OCI-LY7 (cell line): Measurements from ENCODE around the gene TMEM143. TPM values are rescaled to one million over a fixed set of nuclear protein-coding genes. Genes with fewer than 3 reads are reported as not detected.

Source experiments
- BruUV-seq: library from RNA; stranded (reverse); fragments of 400-500 nt; replicated peaks from 2 replicates; lab custom pipeline; 2021; lab: Mats Ljungman, UMichigan
- CTCF ChIA-PET: fragments of 300-600 bp; sonication (Branson Sonifier 250); formaldehyde crosslinking; loops from one replicate; lab custom pipeline; 2022; ENCODE audit warnings: antibody characterized with exemption; ENCODE audit not compliant: unreplicated experiment; lab: Charles Lee
- POLR2A ChIA-PET: fragments of 300-600 bp; sonication (Branson Sonifier 250); formaldehyde crosslinking; loops from one replicate; lab custom pipeline; 2022; ENCODE audit warnings: antibody characterized with exemption; lab: Charles Lee
- DNase-seq: peaks from one replicate; pipeline ENCODE4 v3.0.0-alpha.2; 2015; ENCODE audit warnings: low spot score
- H2AFZ ChIP-seq: fragments of 200-600 bp; sonication (generic), shearing (Covaris generic); 2 replicates; pipeline ENCODE4 v1.6.1; 2014; ENCODE audit warnings: mild to moderate bottlenecking, antibody characterized with exemption, low read length, moderate library complexity
- H3K27ac ChIP-seq: fragments of 200-600 bp; sonication (generic); 2 replicates; pipeline ENCODE4 v1.5.1; 2014; ENCODE audit warnings: mixed run types, low read depth, mild to moderate bottlenecking, moderate library complexity, low read length, inconsistent platforms; ENCODE audit not compliant: poor library complexity, severe bottlenecking
- H3K36me3 ChIP-seq: fragments of 200-600 bp; sonication (generic); 2 replicates; pipeline ENCODE4 v1.6.1; 2014; ENCODE audit warnings: mild to moderate bottlenecking, antibody characterized with exemption, low read length, moderate library complexity, mixed read lengths; ENCODE audit not compliant: insufficient read depth
- H3K4me1 ChIP-seq: fragments of 200-600 bp; sonication (generic); 2 replicates; pipeline ENCODE4 v1.5.1; 2014; ENCODE audit warnings: mild to moderate bottlenecking, low read length; ENCODE audit not compliant: insufficient read depth, poor library complexity, severe bottlenecking
- H3K4me2 ChIP-seq: fragments of 200-600 bp; sonication (generic); 2 replicates; pipeline ENCODE4 v1.6.1; 2014; ENCODE audit warnings: mild to moderate bottlenecking, low read length
- H3K4me3 ChIP-seq: fragments of 200-600 bp; sonication (generic); 2 replicates; pipeline ENCODE4 v1.5.1; 2014; ENCODE audit warnings: mild to moderate bottlenecking, low read depth, low read length; ENCODE audit not compliant: poor library complexity, severe bottlenecking
- H3K79me2 ChIP-seq: fragments of 200-600 bp; sonication (generic); 2 replicates; pipeline ENCODE4 v1.6.1; 2016; ENCODE audit warnings: low read depth, mild to moderate bottlenecking, low read length, moderate library complexity, mixed read lengths; ENCODE audit not compliant: insufficient read depth
- H3K9me2 ChIP-seq: fragments of 200-600 bp; sonication (generic); 2 replicates; pipeline ENCODE4 v1.6.1; 2016; ENCODE audit warnings: mild to moderate bottlenecking, low read length, mixed read lengths; ENCODE audit not compliant: insufficient read depth
- H3K9me3 ChIP-seq: fragments of 200-600 bp; sonication (generic); 2 replicates; pipeline ENCODE4 v1.6.1; 2014; ENCODE audit warnings: mild to moderate bottlenecking, mixed run types, low read length, mixed read lengths
- H4K20me1 ChIP-seq: fragments of 200-600 bp; sonication (generic); 2 replicates; pipeline ENCODE4 v1.6.1; 2014; ENCODE audit warnings: mild to moderate bottlenecking, antibody characterized with exemption, low read length, moderate library complexity, mixed read lengths; ENCODE audit not compliant: insufficient read depth
- EZH2phosphoT487 ChIP-seq: fragments of 200-600 bp; sonication (generic); IDR thresholded peaks from 2 replicates; pipeline ENCODE4 v1.6.1; 2018; ENCODE audit warnings: low read depth, borderline replicate concordance, mild to moderate bottlenecking, mixed run types, antibody characterized with exemption, low read length, moderate library complexity, mixed read lengths
- intact Hi-C: fragments of 100-400 bp; cut with micrococcal nuclease; formaldehyde crosslinking; loops from one replicate; pipeline ENCODE4 v1.10.0; 2022; ENCODE audit not compliant: unreplicated experiment
- total RNA-seq, 2 experiments: library from RNA; depleted of rRNA in 1 of 2; stranded (reverse); fragments of >200 nt in 1 of 2; shearing (Covaris generic) in 1 of 2; gene quantifications; 2 replicates each; pipeline ENCODE4 v1.2.3, GENCODE V29; 2014 to 2022
- TF ChIP-seq, protein P1 (sequence below): fragments of 200-600 bp; sonication (generic); conservative IDR thresholded peaks from 2 replicates; pipeline ENCODE4 v1.5.1; 2014; ENCODE audit warnings: mild to moderate bottlenecking, antibody characterized with exemption, low read length, moderate library complexity, mixed read lengths

Gene TMEM143
- total RNA-seq, 2 experiments from 2014 or later, result 31.1 to 31.4 TPM

DNA sequence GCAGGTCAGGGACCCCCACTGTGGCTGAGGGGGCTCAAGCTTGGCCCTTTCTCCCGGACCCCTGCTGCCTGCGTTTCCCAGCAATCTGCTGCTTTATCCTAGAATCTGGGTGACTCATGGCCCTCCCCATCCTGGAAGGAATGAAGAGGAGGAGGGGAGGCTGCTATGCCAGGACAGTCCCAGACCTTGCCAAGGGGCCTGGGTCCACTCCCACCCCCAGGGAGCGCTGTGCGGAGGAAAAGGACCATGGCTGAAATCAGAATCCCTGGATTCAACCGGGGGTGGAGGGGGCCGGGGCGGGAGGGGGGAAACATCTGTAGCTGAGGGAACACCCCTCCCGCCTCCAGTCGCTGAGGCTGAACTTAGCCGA lies 73.4 kb downstream of the TMEM143 start:
- intact Hi-C loops, result no loop called here

DNA sequence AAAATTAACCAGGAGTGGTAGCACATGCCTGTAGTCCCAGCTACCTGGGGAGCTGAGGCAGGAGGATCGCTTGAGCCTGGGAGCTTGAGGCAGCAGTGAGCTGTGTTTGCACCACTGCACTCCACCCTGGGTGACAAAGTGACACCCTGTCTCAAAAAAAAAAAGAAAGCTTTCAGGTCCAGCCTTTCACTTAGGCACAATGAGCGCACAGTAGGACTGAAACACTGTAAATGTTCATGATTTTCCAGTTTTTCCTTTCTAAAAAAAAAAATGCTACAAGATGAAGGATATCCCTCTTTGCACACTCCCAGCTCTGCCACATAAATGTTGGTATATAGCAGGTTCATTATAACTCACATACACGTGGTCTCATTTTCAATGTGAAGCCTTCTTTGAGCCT lies 76.0 kb downstream of the TMEM143 start:
- H2AFZ ChIP-seq, result no peak overlapping the region
- ChIA-PET POLR2A (no interaction called here), CTCF (no interaction called here)
- H3K4me1 ChIP-seq, result no peaks in the 10 kb centered on the region
- intact Hi-C loops, result no loop called here
- no TSS peak for BruUV-seq
- H3K27ac ChIP-seq, result no peak overlapping the region
- no peaks in the 10 kb centered on the region for H4K20me1 ChIP-seq
- no peaks in the 10 kb centered on the region for H3K36me3 ChIP-seq
- TF ChIP-seq EZH2phosphoT487, result no peak
- TF ChIP-seq, protein P1, sequence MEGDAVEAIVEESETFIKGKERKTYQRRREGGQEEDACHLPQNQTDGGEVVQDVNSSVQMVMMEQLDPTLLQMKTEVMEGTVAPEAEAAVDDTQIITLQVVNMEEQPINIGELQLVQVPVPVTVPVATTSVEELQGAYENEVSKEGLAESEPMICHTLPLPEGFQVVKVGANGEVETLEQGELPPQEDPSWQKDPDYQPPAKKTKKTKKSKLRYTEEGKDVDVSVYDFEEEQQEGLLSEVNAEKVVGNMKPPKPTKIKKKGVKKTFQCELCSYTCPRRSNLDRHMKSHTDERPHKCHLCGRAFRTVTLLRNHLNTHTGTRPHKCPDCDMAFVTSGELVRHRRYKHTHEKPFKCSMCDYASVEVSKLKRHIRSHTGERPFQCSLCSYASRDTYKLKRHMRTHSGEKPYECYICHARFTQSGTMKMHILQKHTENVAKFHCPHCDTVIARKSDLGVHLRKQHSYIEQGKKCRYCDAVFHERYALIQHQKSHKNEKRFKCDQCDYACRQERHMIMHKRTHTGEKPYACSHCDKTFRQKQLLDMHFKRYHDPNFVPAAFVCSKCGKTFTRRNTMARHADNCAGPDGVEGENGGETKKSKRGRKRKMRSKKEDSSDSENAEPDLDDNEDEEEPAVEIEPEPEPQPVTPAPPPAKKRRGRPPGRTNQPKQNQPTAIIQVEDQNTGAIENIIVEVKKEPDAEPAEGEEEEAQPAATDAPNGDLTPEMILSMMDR, result no peak
- no peaks in the 10 kb centered on the region for H3K79me2 ChIP-seq
- no peak overlapping the region for H3K4me2 ChIP-seq
- H3K4me3 ChIP-seq, result no peak overlapping the region
- no peaks in the 10 kb centered on the region for H3K9me2 ChIP-seq
- 0 out of 2 replicates have a peak, but pooled peaks cover 6% of the 10 kb centered on the region for H3K9me3 ChIP-seq
- DNase-seq, result no peak

More for the DNA sequence above, 73.4 kb downstream of the TMEM143 start:
- ChIA-PET CTCF (no interaction called here), POLR2A (no interaction called here)
- no peak overlapping the region for H2AFZ ChIP-seq
- H3K4me1 ChIP-seq, result no peaks in the 10 kb centered on the region
- no peak overlapping the region for H3K27ac ChIP-seq
- no TSS peak for BruUV-seq
- TF ChIP-seq, protein P1, result no peak
- TF ChIP-seq EZH2phosphoT487, result no peak
- H3K9me3 ChIP-seq, result no peaks in the 10 kb centered on the region
- no peaks in the 10 kb centered on the region for H3K79me2 ChIP-seq
- no peak for DNase-seq
- no peaks in the 10 kb centered on the region for H3K9me2 ChIP-seq
- no peak overlapping the region for H3K4me2 ChIP-seq
- no peak overlapping the region for H3K4me3 ChIP-seq
- no peaks in the 10 kb centered on the region for H4K20me1 ChIP-seq
- H3K36me3 ChIP-seq, result no peaks in the 10 kb centered on the region

DNA sequence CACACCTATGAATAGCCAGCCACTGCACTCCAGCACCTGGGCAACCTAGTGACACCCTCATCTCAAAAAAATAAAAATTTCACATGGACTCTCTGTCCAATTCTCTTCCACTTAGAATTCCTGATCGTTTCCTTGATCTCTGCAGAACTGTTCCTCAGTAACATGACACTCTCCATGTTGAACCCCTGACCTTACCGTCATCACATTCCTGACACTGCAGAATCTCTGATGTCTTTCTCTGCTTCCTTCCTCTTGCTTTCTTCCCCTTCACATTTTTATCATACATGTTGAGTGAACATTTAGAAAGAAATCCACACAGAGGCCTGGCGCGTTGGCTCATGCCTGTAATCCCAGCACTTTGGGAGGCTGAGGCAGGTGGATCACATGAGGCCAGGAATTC lies 78.8 kb downstream of the TMEM143 start:
- H3K9me2 ChIP-seq, result no peaks in the 10 kb centered on the region
- H4K20me1 ChIP-seq, result no peaks in the 10 kb centered on the region
- no peaks in the 10 kb centered on the region for H3K4me1 ChIP-seq
- H3K79me2 ChIP-seq, result no peaks in the 10 kb centered on the region
- H3K9me3 ChIP-seq, result 0 out of 2 replicates have a peak, but pooled peaks cover 6% of the 10 kb centered on the region
- TF ChIP-seq, protein P1, result no peak
- TF ChIP-seq EZH2phosphoT487, result no peak
- no TSS peak for BruUV-seq
- no peak for DNase-seq
- intact Hi-C loops, result no loop called here
- no peak overlapping the region for H3K27ac ChIP-seq
- H2AFZ ChIP-seq, result no peak overlapping the region
- CTCF ChIA-PET, result no interaction called here
- POLR2A ChIA-PET, result no interaction called here
- no peak overlapping the region for H3K4me2 ChIP-seq
- no peaks in the 10 kb centered on the region for H3K36me3 ChIP-seq
- H3K4me3 ChIP-seq, result no peak overlapping the region
